H1 (cell line): ENCODE measurements around the gene JAKMIP3. TPM values are rescaled to one million over a fixed set of nuclear protein-coding genes. Genes with fewer than 3 reads are reported as not detected.

Experiments used
- CTCF ChIA-PET: fragments of 300-600 bp; sonication (Branson Sonifier 250); formaldehyde crosslinking; loops from one replicate; lab custom pipeline; 2021; ENCODE audit not compliant: partially characterized antibody; lab: Charles Lee
- POLR2A ChIA-PET: fragments of 300-600 bp; sonication (Branson Sonifier 250); formaldehyde crosslinking; loops from one replicate; lab custom pipeline; 2021; ENCODE audit warnings: inconsistent platforms; ENCODE audit not compliant: partially characterized antibody; lab: Charles Lee
- DNase-seq, 2 experiments: peaks; one replicate each; pipeline versions ENCODE4 v3.0.0 to v3.0.0-alpha.2; 2010 to 2022; ENCODE audit warnings: low spot score in 2 of 2, low read depth in 1 of 2, mixed read lengths in 1 of 2
- FAIRE-seq: peaks from 2 replicates; lab custom pipeline; 2011; peaks lifted over from hg19 to GRCh38; lab: Jason Lieb, UNC
- H2AFZ ChIP-seq: 2 replicates; pipeline ENCODE4 v1.8.1; 2012; ENCODE audit warnings: low read length, inconsistent platforms
- H2AK5ac ChIP-seq: 2 replicates; pipeline ENCODE4 v1.6.1; 2013; ENCODE audit warnings: low read depth, low read length
- H2BK120ac ChIP-seq: replicated peaks from 2 replicates; pipeline ENCODE3; 2013; ENCODE audit warnings: low read depth, low read length, inconsistent platforms
- H2BK12ac ChIP-seq: 2 replicates; pipeline ENCODE4 v1.6.1; 2013; ENCODE audit warnings: low read depth, low read length
- H2BK15ac ChIP-seq: 2 replicates; pipeline ENCODE4 v1.6.1; 2013; ENCODE audit warnings: low read length
- H2BK20ac ChIP-seq: 2 replicates; pipeline ENCODE4 v1.6.1; 2013; ENCODE audit warnings: low read length
- H2BK5ac ChIP-seq: 2 replicates; pipeline ENCODE4 v1.6.1; 2013; ENCODE audit warnings: low read depth, low read length
- H3K14ac ChIP-seq: 2 replicates; pipeline ENCODE4 v1.6.1; 2013; ENCODE audit warnings: inconsistent platforms; ENCODE audit not compliant: insufficient read length
- H3K18ac ChIP-seq: 2 replicates; pipeline ENCODE4 v1.6.1; 2013; ENCODE audit warnings: low read length; ENCODE audit errors: extremely low read depth
- H3K23ac ChIP-seq: 2 replicates; pipeline ENCODE4 v1.6.1; 2013; ENCODE audit warnings: inconsistent platforms; ENCODE audit not compliant: insufficient read length
- H3K23me2 ChIP-seq: 2 replicates; pipeline ENCODE4 v1.6.1; 2013; ENCODE audit warnings: low read depth, low read length
- H3K27ac ChIP-seq: 2 replicates; pipeline ENCODE4 v1.6.1; 2011; ENCODE audit warnings: low read depth, low read length, inconsistent platforms
- H3K27me3 ChIP-seq, 4 experiments: replicated peaks in 1 of 4; 1 replicate in 1 of 4; 2 replicates in 3 of 4; pipeline versions ENCODE4 v1.6.1 to v1.8.1; 2011 to 2013; ENCODE audit warnings: low read length in 3 of 4, mild to moderate bottlenecking in 3 of 4, inconsistent platforms in 2 of 4, mixed read lengths in 2 of 4, moderate library complexity in 1 of 4; ENCODE audit not compliant: control insufficient read depth in 3 of 4, insufficient read depth in 3 of 4; ENCODE audit errors: extremely low read depth in 1 of 4
- H3K36me3 ChIP-seq, 4 experiments: 2 replicates each; pipeline versions ENCODE4 v1.6.1 to v1.8.1; 2011 to 2013; ENCODE audit warnings: mild to moderate bottlenecking in 4 of 4, low read length in 3 of 4, moderate library complexity in 2 of 4, control low read depth in 1 of 4, inconsistent platforms in 1 of 4; ENCODE audit not compliant: insufficient read depth in 4 of 4, control insufficient read depth in 2 of 4
- H3K4ac ChIP-seq: replicated peaks from 2 replicates; pipeline ENCODE3; 2013; ENCODE audit warnings: low read length, low read depth, mixed read lengths, inconsistent platforms; ENCODE audit not compliant: insufficient read length
- H3K4me1 ChIP-seq, 4 experiments: replicated peaks in 1 of 4; 1 replicate in 1 of 4; 2 replicates in 3 of 4; pipeline versions ENCODE4 v1.6.1 to v1.8.1; 2011 to 2013; ENCODE audit warnings: low read length in 3 of 4, inconsistent platforms in 2 of 4, mixed read lengths in 1 of 4; ENCODE audit not compliant: insufficient read depth in 4 of 4, control insufficient read depth in 3 of 4
- H3K4me2 ChIP-seq, 2 experiments: 2 replicates each; pipeline versions ENCODE4 v1.6.1 to v1.8.1; 2011 to 2013; ENCODE audit warnings: low read depth in 2 of 2, low read length in 2 of 2, control low read depth in 1 of 2, inconsistent platforms in 1 of 2, mild to moderate bottlenecking in 1 of 2; ENCODE audit not compliant: insufficient read depth in 1 of 2
- H3K4me3 ChIP-seq, 4 experiments: fragments of 200-600, 300-600 bp in 1 of 4; sonication (generic), shearing (Covaris generic), sonication (Bioruptor Twin) in 1 of 4; 2 replicates each; pipeline versions ENCODE4 v1.5.1 to v1.8.1; 2011 to 2016; ENCODE audit warnings: low read length in 4 of 4, low read depth in 3 of 4, control low read depth in 2 of 4, inconsistent platforms in 2 of 4, mild to moderate bottlenecking in 2 of 4, mixed read lengths in 1 of 4, moderate library complexity in 1 of 4; ENCODE audit not compliant: insufficient read depth in 2 of 4; ENCODE audit errors: extremely low read depth in 1 of 4
- H3K56ac ChIP-seq: replicated peaks from 2 replicates; pipeline ENCODE3; 2013; ENCODE audit warnings: low read depth, mild to moderate bottlenecking, mixed read lengths, low read length, inconsistent platforms; ENCODE audit not compliant: insufficient read length
- H3K79me1 ChIP-seq: 2 replicates; pipeline ENCODE4 v1.6.1; 2013; ENCODE audit warnings: low read depth, low read length, control low read depth
- H3K79me2 ChIP-seq, 2 experiments: 2 replicates each; pipeline versions ENCODE4 v1.6.1 to v1.8.1; 2012 to 2013; ENCODE audit warnings: low read length in 2 of 2, mild to moderate bottlenecking in 2 of 2, inconsistent platforms in 1 of 2; ENCODE audit not compliant: insufficient read depth in 2 of 2, control insufficient read depth in 1 of 2
- H3K9ac ChIP-seq, 4 experiments: replicated peaks in 1 of 4; 1 replicate in 1 of 4; 2 replicates in 3 of 4; pipeline versions ENCODE4 v1.6.1 to v1.8.1; 2011 to 2013; ENCODE audit warnings: low read depth in 3 of 4, low read length in 3 of 4, control low read depth in 2 of 4, mild to moderate bottlenecking in 2 of 4, moderate library complexity in 2 of 4, inconsistent platforms in 1 of 4; ENCODE audit errors: extremely low read depth in 1 of 4
- H3K9me3 ChIP-seq, 2 experiments: 2 replicates each; pipeline versions ENCODE4 v1.6.1 to v1.8.1; 2012 to 2013; ENCODE audit warnings: mild to moderate bottlenecking in 2 of 2, moderate library complexity in 2 of 2, control low read depth in 1 of 2, inconsistent platforms in 1 of 2, low read depth in 1 of 2, low read length in 1 of 2, mixed read lengths in 1 of 2; ENCODE audit not compliant: insufficient read depth in 2 of 2
- H4K20me1 ChIP-seq, 2 experiments: replicated peaks in 1 of 2; 2 replicates each; pipeline versions ENCODE3 to v1.8.1; 2011 to 2013; ENCODE audit warnings: inconsistent platforms in 2 of 2, low read length in 2 of 2, mild to moderate bottlenecking in 1 of 2; ENCODE audit not compliant: insufficient read depth in 2 of 2, control insufficient read depth in 1 of 2
- H4K5ac ChIP-seq: 2 replicates; pipeline ENCODE4 v1.6.1; 2013; ENCODE audit warnings: low read length, low read depth, mixed read lengths, inconsistent platforms; ENCODE audit not compliant: insufficient read length
- H4K8ac ChIP-seq: 2 replicates; pipeline ENCODE4 v1.8.0; 2013; ENCODE audit warnings: mild to moderate bottlenecking, moderate library complexity, low read length, inconsistent platforms; ENCODE audit not compliant: insufficient read depth; ENCODE audit errors: extremely low read depth
- H4K91ac ChIP-seq: replicated peaks from 2 replicates; pipeline ENCODE3; 2013; ENCODE audit warnings: low read length, mixed read lengths, inconsistent platforms; ENCODE audit not compliant: insufficient read length
- ASH2L ChIP-seq: fragments of 200-600, 300-600 bp; sonication (generic); IDR thresholded peaks from one replicate; pipeline ENCODE4 v1.7.1; 2017; ENCODE audit warnings: low read length
- CBX5 ChIP-seq: fragments of 300-800, 300-1000 bp; sonication (generic); IDR thresholded peaks from 2 replicates; pipeline ENCODE4 v1.7.1; 2016; ENCODE audit warnings: antibody characterized with exemption, low read length, low read depth
- CEBPB ChIP-seq: IDR thresholded peaks from 2 replicates; pipeline ENCODE4 v1.6.1; 2012; ENCODE audit warnings: low read depth, low read length
- CREB1 ChIP-seq: IDR thresholded peaks from 2 replicates; pipeline ENCODE4 v1.6.1; 2012; ENCODE audit warnings: inconsistent platforms
- MAFK ChIP-seq: IDR thresholded peaks from 2 replicates; pipeline ENCODE4 v1.6.1; 2012; ENCODE audit warnings: low read depth, mild to moderate bottlenecking, improper control_type of control experiment, low read length
- POU5F1 ChIP-seq: IDR thresholded peaks from 2 replicates; pipeline ENCODE4 v1.6.1; 2011; ENCODE audit warnings: low read depth, mild to moderate bottlenecking, low read length, moderate library complexity
- RFX5 ChIP-seq: IDR thresholded peaks from 2 replicates; pipeline ENCODE4 v1.6.1; 2011; ENCODE audit warnings: low read depth, low read length, improper control_type of control experiment, borderline replicate concordance
- SAP30 ChIP-seq: fragments of 300-600 bp; sonication (generic); IDR thresholded peaks from 2 replicates; pipeline ENCODE4 v1.7.1; 2012; ENCODE audit warnings: low read length, moderate library complexity, mild to moderate bottlenecking, inconsistent platforms; ENCODE audit not compliant: insufficient read depth, insufficient replicate concordance
- SIRT6 ChIP-seq: IDR thresholded peaks from one replicate; pipeline ENCODE4 v1.7.1; 2012; ENCODE audit warnings: low read length, inconsistent platforms
- ZNF274 ChIP-seq: IDR thresholded peaks from 2 replicates; pipeline ENCODE4 v1.7.0; 2012; ENCODE audit warnings: low read length, borderline replicate concordance; ENCODE audit errors: extremely low read depth
- WGBS, 2 experiments: shearing (Covaris generic) in 1 of 2; methylation state at CpG; one replicate each; pipeline versions ENCODE4 v1.1.6 to v1.1.7; 2013 to 2015; ENCODE audit warnings: low lambda C conversion rate in 2 of 2, mixed read lengths in 2 of 2, inconsistent platforms in 1 of 2, low coverage in 1 of 2, missing lambda C conversion rate in 1 of 2; ENCODE audit not compliant: insufficient replicate concordance in 2 of 2, insufficient coverage in 1 of 2, insufficient read length in 1 of 2; ENCODE audit errors: extremely low coverage in 1 of 2, missing lambda C conversion rate in 1 of 2; 5-methylcytosine and 5-hydroxymethylcytosine counted together
- polyA plus RNA-seq, 7 experiments: library from polyadenylated mRNA; depleted of rRNA in 3 of 7; stranded (reverse) in 5 of 7; unstranded in 2 of 7; fragments of >200 nt in 5 of 7; fragments of 200-250 nt in 2 of 7; gene quantifications; 1 replicate in 5 of 7; 2 replicates in 1 of 7; 4 replicates in 1 of 7; pipeline versions ENCODE4 v1.2.1 to v1.2.3, GENCODE V29; 2011 to 2013; ENCODE audit warnings: missing spikeins in 2 of 7, mixed read lengths in 2 of 7
- total RNA-seq: library from RNA; stranded (reverse); fragmentation: NEBNext Ultra II Directional; extraction: Animal tissue kit (Norgen Biotek cat#: 25700); gene quantifications from 2 replicates; pipeline ENCODE4 v1.2.1, GENCODE V29; 2021
- TF ChIP-seq, protein P1 (sequence below): IDR thresholded peaks from 2 replicates; pipeline ENCODE4 v1.6.1; 2012; ENCODE audit warnings: low read length, inconsistent platforms

The JAKMIP3 gene
- total and polyA plus RNA-seq, 2 of the 8 experiments (the other 6 are each of a cell fraction or from before 2014, with no cell fraction given), result 0.83 to 0.91 TPM

DNA sequence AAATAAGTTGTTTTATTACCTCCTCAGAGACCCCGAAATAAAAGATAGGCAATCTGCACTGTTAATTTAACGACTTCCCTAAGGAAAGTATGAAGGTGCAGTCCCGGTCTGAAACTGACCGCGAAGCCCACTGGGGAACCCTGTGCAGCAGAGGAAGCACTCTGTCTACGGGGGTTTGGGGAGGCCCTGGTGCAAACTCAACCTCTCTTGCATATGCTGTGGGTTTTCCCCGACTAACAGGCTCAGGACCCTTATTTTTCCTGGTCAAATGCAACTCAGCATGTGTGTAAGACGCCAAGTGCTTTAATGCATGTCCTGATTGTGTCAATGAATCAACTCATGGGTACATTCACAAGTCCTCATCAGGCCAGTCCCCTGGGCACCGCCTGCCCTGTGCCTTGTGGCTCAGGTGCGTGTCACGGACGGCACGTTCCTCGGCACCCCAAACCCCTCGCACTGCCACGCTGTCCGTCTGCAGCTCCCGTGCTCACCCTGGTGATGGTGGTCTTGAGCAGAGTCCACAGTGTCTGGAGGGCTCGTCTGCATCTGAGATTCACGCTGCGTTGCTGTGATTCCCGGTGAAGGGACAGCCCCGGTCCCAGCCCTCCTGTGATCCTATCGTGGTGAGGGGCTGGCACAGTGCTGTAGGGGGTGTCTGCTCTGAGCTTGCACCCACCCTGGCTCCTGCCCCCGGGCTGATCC, 33.8 kb downstream of the JAKMIP3 start:
- H3K4ac ChIP-seq, result no peak overlapping the region
- no peak overlapping the region for H2AFZ ChIP-seq
- no peak overlapping the region for H3K4me3 ChIP-seq
- H3K79me2 ChIP-seq, result no peaks in the 10 kb centered on the region
- no peak overlapping the region for H3K56ac ChIP-seq
- FAIRE-seq (no peak), DNase-seq (peak in 1 of 2 experiments; percentile 42)
- H3K18ac ChIP-seq, result 0 out of 2 replicates have a peak overlapping the region, but pooled peaks have one; percentile 48
- ChIA-PET CTCF (interaction anchor here (1.5 to 4.1 kb wide), 2 partner anchors 11 to 21 kb away, joined by 6 to 17 read pairs; no protein-coding TSS in a partner anchor), POLR2A (no interaction called here)
- no peak overlapping the region for H3K14ac ChIP-seq
- no peak overlapping the region for H3K9ac ChIP-seq
- H3K23ac ChIP-seq, result no peak overlapping the region
- no peaks in the 10 kb centered on the region; the same call in 1 of the 2 replicates for H3K79me1 ChIP-seq
- H3K4me1 ChIP-seq, result no peaks in the 10 kb centered on the region; a peak in 1 of 7 replicates
- H4K8ac ChIP-seq, result peak overlapping the region; percentile 18; the same call in 1 of the 2 replicates
- H3K27me3 ChIP-seq, result no peaks in the 10 kb centered on the region
- H3K9me3 ChIP-seq, result peaks cover under 1 to 3% of the 10 kb centered on the region in 2 experiments; a peak in 1 of 4 replicates
- no peaks in the 10 kb centered on the region for H3K36me3 ChIP-seq
- 89% methylated on average over 24 of the region's 25 CpGs; no CpG with 5 or more reads in 1 of the 2 experiments for WGBS, 2 experiments
- H4K5ac ChIP-seq, result no peak overlapping the region
- H2BK20ac ChIP-seq, result no peak overlapping the region
- H2BK15ac ChIP-seq, result 0 out of 2 replicates have a peak overlapping the region, but pooled peaks have one; percentile 53
- no peak overlapping the region for H2BK120ac ChIP-seq
- TF ChIP-seq CBX5 (no peak), RFX5 (no peak), MAFK (no peak), CREB1 (no peak), CEBPB (no peak), ZNF274 (no peak), POU5F1 (no peak), SIRT6 (no peak), SAP30 (no peak), ASH2L (no peak)
- TF ChIP-seq, protein P1, sequence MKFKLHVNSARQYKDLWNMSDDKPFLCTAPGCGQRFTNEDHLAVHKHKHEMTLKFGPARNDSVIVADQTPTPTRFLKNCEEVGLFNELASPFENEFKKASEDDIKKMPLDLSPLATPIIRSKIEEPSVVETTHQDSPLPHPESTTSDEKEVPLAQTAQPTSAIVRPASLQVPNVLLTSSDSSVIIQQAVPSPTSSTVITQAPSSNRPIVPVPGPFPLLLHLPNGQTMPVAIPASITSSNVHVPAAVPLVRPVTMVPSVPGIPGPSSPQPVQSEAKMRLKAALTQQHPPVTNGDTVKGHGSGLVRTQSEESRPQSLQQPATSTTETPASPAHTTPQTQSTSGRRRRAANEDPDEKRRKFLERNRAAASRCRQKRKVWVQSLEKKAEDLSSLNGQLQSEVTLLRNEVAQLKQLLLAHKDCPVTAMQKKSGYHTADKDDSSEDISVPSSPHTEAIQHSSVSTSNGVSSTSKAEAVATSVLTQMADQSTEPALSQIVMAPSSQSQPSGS, result no peak
- H3K27ac ChIP-seq, result no peak overlapping the region
- no peak overlapping the region for H2AK5ac ChIP-seq
- no peaks in the 10 kb centered on the region for H4K20me1 ChIP-seq
- H3K23me2 ChIP-seq, result no peaks in the 10 kb centered on the region
- no peak overlapping the region for H3K4me2 ChIP-seq
- no peak overlapping the region for H2BK12ac ChIP-seq
- no peak overlapping the region for H2BK5ac ChIP-seq
- H4K91ac ChIP-seq, result no peak overlapping the region
